HepG2 (cell line): Measurements from ENCODE around the gene USP5. TPM values are rescaled to one million over a fixed set of nuclear protein-coding genes. Genes with fewer than 3 reads are reported as not detected.

Source experiments
- ARNT ChIP-seq: fragments of 450-650 bp; IDR thresholded peaks from 2 replicates; pipeline ENCODE4 v1.6.1; 2017
- HMG20B ChIP-seq: conservative IDR thresholded peaks from 2 replicates; pipeline ENCODE4 v1.6.1; 2016; ENCODE audit warnings: missing genetic modification reagents, missing compliant biosample characterization
- HNF1A ChIP-seq, 2 experiments: sonication (generic) in 1 of 2; formaldehyde crosslinking in 1 of 2; IDR thresholded peaks; 2 replicates each; pipeline versions ENCODE4 v1.4.0 to v1.6.1; 2016 to 2020; ENCODE audit warnings: borderline replicate concordance in 1 of 2, low read depth in 1 of 2, mild to moderate bottlenecking in 1 of 2, missing genetic modification reagents in 1 of 2
- POLR2AphosphoS5 ChIP-seq: IDR thresholded peaks from 2 replicates; pipeline ENCODE4 v1.6.1; 2012; ENCODE audit warnings: low read depth, low read length
- SMYD3 ChIP-seq: sonication (generic); formaldehyde crosslinking; IDR thresholded peaks from 2 replicates; pipeline ENCODE4 v1.8.1; 2023; ENCODE audit warnings: mild to moderate bottlenecking, missing genetic modification reagents
- TCF7 ChIP-seq: sonication (generic); IDR thresholded peaks from 2 replicates; pipeline ENCODE4 v1.6.1; 2016; ENCODE audit warnings: antibody characterized with exemption, low read depth
- TEAD3 ChIP-seq: optimal IDR thresholded peaks from 2 replicates; pipeline ENCODE3; 2016; ENCODE audit warnings: borderline replicate concordance
- ZNF343 ChIP-seq: sonication (generic); formaldehyde crosslinking; IDR thresholded peaks from 2 replicates; pipeline ENCODE4 v1.4.0; 2020; ENCODE audit warnings: mild to moderate bottlenecking, missing genetic modification reagents
- ZNF678 ChIP-seq: sonication (generic); formaldehyde crosslinking; IDR thresholded peaks from 2 replicates; pipeline ENCODE4 v1.4.0; 2020; ENCODE audit warnings: mild to moderate bottlenecking, missing genetic modification reagents
- ZNF747 ChIP-seq: sonication (generic); formaldehyde crosslinking; IDR thresholded peaks from 2 replicates; pipeline ENCODE4 v1.8.1; 2023; ENCODE audit warnings: missing genetic modification reagents, mild to moderate bottlenecking, borderline replicate concordance
- ZNF790 ChIP-seq: sonication (generic); formaldehyde crosslinking; IDR thresholded peaks from 2 replicates; pipeline ENCODE4 v1.8.0; 2022; ENCODE audit warnings: missing genetic modification reagents, mild to moderate bottlenecking, borderline replicate concordance
- polyA plus RNA-seq, 8 experiments: library from polyadenylated mRNA; depleted of rRNA in 3 of 8; stranded (reverse) in 7 of 8; unstranded in 1 of 8; fragments of >200 nt; fragmentation: Illumina TruSeq in 4 of 8; extraction: Trizol in 4 of 8; gene quantifications; 2 replicates each; pipeline versions ENCODE4 v1.2.1 to v1.2.3, GENCODE V29; 2011 to 2016; ENCODE audit warnings: low read depth in 4 of 8, missing spikeins in 1 of 8, mixed read lengths in 1 of 8; ENCODE audit not compliant: insufficient read depth in 1 of 8
- total RNA-seq, 5 experiments: library from RNA; depleted of rRNA; stranded (reverse); fragments of >200 nt; fragmentation: Illumina TruSeq; extraction: Trizol; gene quantifications; 2 replicates each; pipeline ENCODE4 v1.2.3, GENCODE V29; 2016; ENCODE audit warnings: low read depth in 1 of 5
- TF ChIP-seq, protein P1 (sequence below): sonication (generic); formaldehyde crosslinking; IDR thresholded peaks from 2 replicates; pipeline ENCODE4 v1.5.0; 2020; ENCODE audit warnings: mild to moderate bottlenecking, missing genetic modification reagents, borderline replicate concordance

The USP5 gene
- total and polyA plus RNA-seq, 2 of the 13 experiments (the other 11 are each of a cell fraction or from before 2014, with no cell fraction given), result 39.6 to 56.0 TPM

GRCh38 chr12:6890789-6891645, 39.1 kb downstream of the USP5 start (continued):
- TF ChIP-seq, protein P1, sequence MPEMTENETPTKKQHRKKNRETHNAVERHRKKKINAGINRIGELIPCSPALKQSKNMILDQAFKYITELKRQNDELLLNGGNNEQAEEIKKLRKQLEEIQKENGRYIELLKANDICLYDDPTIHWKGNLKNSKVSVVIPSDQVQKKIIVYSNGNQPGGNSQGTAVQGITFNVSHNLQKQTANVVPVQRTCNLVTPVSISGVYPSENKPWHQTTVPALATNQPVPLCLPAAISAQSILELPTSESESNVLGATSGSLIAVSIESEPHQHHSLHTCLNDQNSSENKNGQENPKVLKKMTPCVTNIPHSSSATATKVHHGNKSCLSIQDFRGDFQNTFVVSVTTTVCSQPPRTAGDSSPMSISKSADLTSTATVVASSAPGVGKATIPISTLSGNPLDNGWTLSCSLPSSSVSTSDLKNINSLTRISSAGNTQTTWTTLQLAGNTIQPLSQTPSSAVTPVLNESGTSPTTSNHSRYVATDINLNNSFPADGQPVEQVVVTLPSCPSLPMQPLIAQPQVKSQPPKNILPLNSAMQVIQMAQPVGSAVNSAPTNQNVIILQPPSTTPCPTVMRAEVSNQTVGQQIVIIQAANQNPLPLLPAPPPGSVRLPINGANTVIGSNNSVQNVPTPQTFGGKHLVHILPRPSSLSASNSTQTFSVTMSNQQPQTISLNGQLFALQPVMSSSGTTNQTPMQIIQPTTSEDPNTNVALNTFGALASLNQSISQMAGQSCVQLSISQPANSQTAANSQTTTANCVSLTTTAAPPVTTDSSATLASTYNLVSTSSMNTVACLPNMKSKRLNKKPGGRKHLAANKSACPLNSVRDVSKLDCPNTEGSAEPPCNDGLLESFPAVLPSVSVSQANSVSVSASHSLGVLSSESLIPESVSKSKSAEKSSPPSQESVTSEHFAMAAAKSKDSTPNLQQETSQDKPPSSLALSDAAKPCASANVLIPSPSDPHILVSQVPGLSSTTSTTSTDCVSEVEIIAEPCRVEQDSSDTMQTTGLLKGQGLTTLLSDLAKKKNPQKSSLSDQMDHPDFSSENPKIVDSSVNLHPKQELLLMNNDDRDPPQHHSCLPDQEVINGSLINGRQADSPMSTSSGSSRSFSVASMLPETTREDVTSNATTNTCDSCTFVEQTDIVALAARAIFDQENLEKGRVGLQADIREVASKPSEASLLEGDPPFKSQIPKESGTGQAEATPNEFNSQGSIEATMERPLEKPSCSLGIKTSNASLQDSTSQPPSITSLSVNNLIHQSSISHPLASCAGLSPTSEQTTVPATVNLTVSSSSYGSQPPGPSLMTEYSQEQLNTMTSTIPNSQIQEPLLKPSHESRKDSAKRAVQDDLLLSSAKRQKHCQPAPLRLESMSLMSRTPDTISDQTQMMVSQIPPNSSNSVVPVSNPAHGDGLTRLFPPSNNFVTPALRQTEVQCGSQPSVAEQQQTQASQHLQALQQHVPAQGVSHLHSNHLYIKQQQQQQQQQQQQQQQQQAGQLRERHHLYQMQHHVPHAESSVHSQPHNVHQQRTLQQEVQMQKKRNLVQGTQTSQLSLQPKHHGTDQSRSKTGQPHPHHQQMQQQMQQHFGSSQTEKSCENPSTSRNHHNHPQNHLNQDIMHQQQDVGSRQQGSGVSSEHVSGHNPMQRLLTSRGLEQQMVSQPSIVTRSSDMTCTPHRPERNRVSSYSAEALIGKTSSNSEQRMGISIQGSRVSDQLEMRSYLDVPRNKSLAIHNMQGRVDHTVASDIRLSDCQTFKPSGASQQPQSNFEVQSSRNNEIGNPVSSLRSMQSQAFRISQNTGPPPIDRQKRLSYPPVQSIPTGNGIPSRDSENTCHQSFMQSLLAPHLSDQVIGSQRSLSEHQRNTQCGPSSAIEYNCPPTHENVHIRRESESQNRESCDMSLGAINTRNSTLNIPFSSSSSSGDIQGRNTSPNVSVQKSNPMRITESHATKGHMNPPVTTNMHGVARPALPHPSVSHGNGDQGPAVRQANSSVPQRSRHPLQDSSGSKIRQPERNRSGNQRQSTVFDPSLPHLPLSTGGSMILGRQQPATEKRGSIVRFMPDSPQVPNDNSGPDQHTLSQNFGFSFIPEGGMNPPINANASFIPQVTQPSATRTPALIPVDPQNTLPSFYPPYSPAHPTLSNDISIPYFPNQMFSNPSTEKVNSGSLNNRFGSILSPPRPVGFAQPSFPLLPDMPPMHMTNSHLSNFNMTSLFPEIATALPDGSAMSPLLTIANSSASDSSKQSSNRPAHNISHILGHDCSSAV (CRISPR knock-in tag), result 0 out of 2 replicates have a peak, but pooled peaks have one; percentile 53
- TF ChIP-seq ARNT, result no peak
- peak; percentile 88 for TF ChIP-seq POLR2AphosphoS5
- TF ChIP-seq ZNF747 (CRISPR knock-in tag), result peak; percentile 88; the same call in 1 of the 2 replicates
- TF ChIP-seq SMYD3, result peak; percentile 77; the same call in 1 of the 2 replicates
- TF ChIP-seq TCF7, result no peak
- no peak for TF ChIP-seq ZNF790 (CRISPR knock-in tag)
- no peak for TF ChIP-seq ZNF678
- 0 out of 2 replicates have a peak, but pooled peaks have one; percentile 34 for TF ChIP-seq HMG20B (CRISPR knock-in tag)
- peak; percentile 58 for TF ChIP-seq TEAD3 (CRISPR knock-in tag)
- no peak for TF ChIP-seq ZNF343 (CRISPR knock-in tag)
- TF ChIP-seq HNF1A (IDR thresholded peaks at IDR 0.05; ENCODE audit: low read depth), result peak; percentile 47; the same call in 1 of the 2 replicates
- peak; percentile 90 for TF ChIP-seq HNF1A (CRISPR knock-in tag; IDR thresholded peaks at IDR 0.05; ENCODE audit: borderline replicate concordance)
